HCEC 1CT (cell line): ENCODE data around the gene FKBP4.

Experiments used
- DNase-seq: peaks from one replicate; pipeline ENCODE4 v3.0.0-alpha.2; 2017

Gene FKBP4

DNA sequence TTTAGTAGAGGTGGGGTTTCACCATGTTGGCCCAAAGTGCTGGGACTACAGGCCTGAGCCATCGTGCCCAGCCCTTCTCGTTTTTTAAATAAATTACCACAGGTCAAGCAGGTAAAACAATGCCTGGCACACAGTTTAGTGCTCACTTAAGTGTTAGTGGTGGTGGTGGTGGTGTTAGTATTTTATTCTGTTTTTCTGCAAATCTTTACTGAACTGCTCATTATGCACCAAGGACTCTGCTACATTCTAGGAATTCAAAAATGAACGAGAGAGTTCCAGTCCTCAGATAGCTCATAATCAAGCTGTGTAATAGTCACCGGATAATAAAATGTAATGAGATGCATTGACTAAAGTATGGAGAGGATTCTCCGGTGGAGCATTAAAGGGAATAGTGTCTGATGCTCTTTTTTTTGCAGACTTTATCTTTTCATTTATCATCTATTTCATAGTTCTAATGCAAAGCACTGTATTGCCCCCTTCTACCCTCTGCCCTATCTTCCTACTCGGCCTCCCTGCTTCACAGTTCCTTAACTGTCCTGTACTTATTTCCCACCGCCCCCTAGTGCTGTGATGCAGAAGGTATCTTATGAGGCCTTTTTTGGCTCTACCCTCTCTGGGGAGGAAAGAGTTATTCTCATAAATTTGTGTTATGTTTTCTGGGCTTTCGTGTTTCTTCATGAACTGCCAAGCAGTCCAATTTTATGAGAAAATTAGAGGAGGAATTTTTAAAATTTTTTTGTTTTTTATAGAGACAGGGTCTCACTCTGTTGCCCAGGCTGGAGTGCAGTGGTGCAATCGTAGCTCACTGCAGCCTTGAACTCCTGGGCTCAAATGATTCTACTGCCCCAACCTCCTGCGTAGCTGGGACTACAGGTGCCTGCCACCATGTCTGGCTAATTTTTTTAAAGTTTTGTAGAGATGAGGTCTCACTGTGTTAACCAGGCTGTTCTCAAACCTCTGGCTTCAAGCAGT, 18.7 kb downstream of the FKBP4 start:
- peak; percentile 65 for DNase-seq

DNA sequence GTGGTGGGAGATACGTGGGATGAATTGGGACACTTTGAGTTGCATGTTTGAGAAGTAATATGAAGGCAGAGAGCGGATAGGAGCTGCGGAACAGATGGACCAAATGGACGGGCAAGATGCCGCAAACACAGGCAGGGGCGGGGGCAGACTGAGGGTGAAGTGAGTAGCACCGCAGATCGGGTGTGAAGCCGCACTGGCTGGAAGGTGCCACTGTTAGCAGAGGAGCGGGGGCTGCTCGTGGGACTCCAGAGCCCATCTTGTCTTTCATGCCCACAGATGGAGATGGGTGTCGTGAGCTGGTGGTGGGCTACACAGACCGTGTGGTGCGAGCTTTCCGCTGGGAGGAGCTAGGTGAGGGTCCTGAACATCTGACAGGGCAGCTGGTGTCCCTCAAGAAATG, 25.0 kb downstream of the FKBP4 start:
- no peak for DNase-seq

DNA sequence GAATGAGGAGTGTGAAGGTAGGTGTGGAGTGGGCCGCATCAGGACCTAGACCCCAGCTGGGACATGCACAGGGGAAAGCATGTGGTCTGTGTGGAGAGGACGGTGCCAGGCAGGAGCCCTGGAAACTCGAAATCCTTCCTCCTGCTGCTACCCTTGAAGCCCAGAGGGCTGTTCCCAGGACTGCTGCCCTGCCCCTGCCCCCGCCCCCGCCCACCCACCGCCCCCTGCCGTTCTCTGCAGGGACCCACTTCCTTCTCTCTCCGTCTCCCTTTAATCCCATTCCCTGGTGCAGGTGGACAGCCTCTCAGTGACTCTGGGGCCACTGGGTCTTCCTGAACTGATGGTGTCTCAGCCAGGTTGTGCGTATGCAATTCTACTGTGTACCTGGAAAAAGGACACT, 25.7 kb downstream of the FKBP4 start:
- DNase-seq = no peak

DNA sequence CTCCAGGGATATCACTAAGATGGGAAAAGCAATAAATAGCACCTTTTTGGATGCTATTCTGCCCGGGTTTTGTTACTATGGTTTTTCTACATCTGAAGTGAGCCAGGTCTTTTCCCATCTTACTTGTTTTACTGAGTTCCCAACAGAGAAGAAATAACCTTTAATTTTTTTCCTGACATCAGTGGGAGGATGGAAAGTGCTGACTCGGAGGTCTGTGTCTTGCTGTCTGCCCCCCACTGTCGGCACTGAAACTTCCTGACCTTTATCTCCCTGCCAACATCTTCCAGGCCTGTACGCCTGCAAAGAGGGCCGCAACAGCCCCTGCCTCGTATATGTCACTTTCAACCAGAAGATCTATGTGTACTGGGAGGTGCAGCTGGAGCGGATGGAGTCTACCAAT, 28.7 kb downstream of the FKBP4 start:
- DNase-seq = no peak

DNA sequence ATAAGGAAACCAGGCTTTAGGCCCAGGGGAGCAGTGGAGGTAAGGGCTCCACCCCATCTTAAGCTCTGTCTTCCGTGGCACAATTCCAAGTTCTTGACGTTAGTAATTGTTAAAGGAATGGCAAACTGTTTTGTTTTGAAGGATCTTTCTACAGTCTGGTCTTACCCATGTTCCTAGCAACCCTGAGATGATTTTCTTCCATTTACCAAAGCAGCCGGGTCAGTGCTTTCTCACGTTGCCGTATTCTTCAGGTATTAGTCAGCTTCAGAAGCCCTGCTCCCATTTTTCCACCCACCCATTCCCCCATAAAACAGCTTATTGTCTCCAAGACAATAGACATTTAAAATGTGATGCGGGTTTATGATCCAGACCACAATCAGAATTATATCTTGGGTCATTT, 29.8 kb downstream of the FKBP4 start:
- no peak for DNase-seq

DNA sequence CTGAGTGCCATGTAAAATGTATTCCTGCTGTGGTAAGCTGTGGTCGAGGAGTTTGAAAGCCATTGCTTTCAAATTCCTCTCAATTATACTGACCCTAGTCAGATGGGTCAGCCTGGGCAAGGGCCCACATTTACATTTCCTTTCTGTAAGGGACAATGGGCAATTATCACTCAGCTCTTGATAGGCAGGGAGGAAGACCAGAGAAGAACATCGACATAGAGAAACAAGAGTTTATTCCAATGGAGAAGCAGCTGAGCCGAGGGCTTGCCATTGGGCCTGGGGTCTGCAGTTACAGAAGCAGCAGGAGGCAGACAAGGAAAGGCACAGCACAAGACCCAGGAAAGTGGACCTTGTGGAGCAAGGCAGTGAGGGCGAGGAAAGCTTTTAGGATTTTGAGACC, 30.4 kb downstream of the FKBP4 start:
- no peak for DNase-seq

DNA sequence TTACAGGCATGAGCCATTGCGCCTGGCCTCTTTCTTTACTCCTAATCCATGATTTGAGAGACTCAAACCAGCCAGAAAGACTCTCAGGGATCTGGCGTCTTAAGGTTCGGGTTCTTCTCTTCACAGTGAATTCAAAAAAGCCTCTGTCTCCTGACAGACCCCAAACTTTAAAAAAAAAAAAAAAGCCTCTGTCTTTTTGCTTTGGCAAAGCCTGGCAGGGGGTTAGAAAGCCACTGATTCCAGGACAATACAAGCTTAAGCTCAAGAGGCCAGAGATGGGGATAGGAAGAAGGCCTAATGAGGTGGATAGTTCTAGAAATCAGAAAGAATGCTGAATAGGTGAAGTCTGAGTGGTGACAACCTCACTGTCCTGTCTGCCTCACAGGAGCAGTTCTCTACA, 31.3 kb downstream of the FKBP4 start:
- no peak for DNase-seq

DNA sequence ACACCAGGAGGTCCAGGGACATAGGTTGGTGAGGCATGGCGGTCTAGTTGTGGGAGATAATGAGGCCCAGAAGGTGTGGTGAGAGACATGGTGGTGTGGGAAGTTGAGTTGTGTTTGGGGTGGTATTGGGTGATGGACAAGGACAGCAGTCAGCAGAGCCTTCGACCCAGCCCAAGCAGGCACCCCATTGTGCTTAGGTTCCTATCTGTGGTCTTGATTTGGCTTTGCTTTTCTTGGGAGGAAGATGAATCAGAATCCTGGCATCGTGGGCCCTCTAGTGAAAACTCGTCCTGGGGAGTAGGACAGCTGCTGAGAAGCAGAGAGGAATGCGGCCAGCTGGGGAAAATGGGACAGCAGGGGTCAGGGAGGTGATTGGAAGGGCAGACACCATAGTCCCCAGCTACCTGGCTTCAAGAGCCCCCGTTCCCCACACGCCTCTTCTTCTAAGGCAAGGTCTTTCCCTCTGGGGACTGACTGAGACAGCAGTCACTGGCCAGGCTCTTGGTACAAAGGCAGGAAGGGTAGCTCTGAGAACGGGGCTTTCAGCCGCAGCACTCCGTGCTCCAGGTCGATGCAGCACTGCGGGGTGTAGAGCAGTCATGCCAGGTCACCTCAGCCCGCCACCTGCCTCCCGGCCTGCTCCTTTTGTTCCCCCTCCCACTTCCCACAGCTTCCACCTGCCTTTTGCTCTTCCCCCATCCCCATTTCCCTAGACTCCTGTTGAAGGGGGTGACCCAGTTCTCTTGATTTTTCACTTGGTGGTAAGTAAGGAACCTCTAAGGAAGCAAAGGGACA, 32.1 kb downstream of the FKBP4 start:
- no peak for DNase-seq

DNA sequence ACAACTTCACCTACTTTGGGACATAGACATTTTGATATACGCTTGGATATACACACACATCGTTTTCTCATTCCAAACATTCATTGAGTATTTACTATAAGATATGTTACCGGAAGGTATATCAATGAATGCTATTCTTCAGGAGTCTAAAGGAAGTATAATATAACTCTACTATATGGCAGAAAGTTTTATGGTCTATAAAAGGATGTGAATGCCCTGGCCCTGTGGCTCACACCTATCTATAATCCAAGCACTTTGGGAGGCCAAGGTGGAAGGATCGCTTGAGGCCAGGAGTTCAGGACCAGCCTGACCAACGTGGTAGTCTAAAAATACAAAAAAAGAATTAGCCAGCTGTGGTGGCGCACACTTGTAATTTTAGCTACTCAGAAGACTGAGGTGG, 34.5 kb downstream of the FKBP4 start:
- DNase-seq = no peak

DNA sequence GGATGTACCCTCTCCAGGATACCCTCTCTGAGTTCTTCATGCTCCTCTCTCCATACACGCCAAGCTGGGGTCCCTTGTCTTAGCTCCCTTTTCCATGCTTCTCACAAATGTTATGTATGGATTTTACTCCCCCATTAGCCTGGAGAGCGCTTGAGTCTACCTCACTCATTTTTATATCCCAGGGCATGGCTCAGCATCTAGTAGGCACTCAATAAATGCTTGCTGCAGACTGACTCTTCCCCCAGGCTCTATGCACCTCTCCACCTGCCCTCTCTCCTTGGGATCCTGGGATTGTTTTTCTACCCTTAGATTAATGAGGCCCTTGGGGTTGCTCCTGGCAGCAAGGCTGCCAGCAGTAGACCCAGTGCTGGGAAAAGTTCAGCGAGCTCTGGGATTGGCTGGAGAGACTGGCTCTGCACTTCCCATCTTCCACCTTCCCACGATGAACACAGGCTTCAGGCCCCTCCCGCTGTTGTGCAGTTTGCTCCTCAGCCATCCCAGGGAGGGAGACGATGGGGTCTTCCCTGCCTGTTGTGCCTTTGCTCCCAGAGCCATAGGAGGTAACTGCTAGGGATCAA, 37.9 kb downstream of the FKBP4 start:
- no peak for DNase-seq

DNA sequence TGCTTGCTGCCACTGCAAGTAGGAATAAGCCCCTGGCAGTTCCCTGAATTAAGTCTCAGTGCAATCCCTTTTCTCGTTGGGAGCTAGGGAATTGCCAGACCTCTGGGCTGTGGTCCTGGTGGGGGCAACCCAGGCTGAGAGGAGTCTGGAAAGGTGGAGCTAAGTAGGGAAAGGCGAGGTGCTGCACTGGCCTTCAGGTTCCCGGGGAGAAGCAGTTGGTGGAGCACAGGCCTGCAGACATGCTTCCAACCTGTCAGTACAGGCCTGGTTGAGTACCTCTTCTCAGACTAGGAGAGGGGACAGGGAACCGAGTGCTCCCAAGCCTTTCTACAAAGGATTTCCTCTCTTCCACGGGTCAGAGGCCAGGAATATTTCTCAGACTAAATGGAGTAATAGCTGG, 38.6 kb downstream of the FKBP4 start:
- no peak for DNase-seq

DNA sequence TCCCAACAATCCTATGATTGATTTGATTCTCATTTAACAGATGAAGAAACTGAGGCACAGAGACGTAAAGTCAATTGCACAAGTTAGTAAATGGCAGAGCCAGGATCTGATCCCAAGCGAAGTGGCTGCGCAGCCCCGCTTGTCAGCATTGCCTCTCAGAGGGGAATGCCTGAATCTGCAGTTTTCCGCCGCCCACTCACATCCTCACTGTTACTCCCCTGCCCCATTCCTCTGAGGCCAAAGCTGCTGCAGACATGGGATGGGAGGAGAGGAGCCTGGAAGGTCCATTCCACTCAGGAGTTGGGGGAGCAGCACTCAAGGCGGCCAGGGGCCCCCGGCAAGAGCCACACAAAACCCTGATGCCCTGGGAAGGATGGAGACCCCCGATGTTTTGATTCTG, 39.0 kb downstream of the FKBP4 start:
- no peak for DNase-seq

DNA sequence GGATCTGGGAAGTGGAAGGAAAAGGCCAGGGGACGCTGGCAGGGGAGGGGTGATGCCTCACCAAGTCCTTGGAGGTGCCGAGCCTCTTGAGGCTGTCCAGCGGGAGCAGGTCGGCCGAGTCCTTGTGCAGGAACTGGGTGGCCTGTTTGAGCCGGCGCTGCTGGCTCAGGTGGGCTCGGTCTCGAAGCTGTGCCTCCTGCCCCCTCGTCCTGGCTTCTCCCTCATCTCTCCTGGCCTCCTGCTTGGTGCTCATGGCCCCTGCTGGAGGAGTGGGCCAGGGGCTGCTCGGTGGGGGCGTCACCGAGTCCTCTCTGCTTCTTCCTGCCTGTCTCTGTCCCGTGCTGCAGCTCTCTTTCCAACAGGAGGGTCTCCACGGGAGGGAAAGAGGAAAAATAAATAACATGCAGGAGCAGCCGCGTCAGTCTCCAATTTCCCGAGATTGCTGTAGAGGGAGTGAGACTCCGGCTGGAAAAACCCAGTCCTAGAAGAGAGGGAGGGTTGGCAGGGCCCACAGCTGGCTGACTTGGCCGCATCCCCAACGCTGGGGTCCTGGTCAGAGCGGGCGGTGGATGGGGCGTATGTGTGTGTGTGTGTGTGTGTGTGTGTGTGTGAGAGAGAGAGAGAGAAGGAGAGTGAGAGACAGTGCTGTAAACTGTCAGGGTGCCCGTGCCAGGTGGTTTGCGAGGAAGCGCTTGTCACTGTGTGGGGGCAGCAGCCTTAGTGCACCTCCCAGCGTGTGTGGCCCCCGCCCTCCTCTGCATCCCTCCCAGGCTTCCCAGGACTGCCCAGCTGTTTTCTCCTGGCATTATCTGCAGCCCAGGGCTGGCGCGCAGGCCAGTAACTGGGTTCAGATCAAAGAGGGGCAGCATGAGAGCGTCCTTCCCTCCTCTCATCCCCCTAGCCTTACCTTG, 40.1 kb downstream of the FKBP4 start, which contains the start of gene NRIP2:
Gene NRIP2 (minus strand): TSS at position 455 of the 911 bp plus-strand sequence. CDS start 52 bp downstream, at position 403.
- DNase-seq = peak; percentile 13

DNA sequence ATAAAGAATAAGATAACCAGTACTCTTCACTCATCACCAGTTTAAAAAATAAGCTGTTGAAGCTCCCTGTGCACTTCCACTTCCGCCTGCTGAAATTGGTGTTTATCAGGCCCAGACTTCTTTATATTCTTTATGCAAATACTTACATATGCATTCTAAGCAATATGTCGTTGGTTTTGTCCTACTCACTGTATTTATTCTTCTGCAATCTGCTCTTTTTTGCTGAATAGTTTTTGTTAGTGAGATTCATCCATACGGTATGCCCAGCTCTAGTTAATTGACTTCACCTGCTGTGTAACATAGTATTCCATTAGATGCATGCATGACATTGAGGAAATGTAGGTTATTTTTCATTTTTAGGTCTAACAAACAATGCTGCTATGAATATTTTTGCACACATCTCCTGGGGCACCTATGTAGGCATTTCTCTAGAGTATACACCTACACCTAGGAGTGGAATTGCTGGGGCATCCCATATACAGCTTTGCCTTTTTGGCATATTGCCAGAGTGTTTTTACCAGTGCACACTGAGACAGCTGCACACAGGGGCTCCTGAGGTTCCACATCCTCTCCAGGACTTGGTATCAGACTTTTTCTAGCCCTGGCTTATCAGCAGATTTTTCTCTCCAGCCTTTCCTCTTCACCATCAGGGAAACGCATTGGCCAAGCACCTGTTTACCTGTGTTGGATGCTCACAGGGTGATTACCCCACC, 41.1 kb downstream of the FKBP4 start:
- no peak for DNase-seq

DNA sequence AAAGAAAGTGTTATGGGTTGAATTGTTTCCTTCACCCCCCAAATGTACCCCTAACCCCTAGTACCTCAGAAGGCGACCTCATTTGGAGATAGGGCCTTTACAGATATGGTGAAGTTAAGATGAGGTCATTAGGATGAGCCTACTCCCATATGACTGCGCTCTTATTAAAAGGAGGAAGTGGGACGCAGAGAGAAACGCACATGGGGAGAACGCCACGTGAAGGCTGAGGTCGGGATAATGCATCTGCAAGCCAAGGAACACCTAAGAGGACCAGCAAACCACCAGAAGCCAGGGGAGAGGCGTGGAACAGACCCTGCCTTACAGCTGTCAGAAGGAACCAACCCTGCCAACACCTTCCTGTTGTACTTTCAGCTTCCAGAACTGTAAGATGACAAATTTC, 41.8 kb downstream of the FKBP4 start:
- no peak for DNase-seq

DNA sequence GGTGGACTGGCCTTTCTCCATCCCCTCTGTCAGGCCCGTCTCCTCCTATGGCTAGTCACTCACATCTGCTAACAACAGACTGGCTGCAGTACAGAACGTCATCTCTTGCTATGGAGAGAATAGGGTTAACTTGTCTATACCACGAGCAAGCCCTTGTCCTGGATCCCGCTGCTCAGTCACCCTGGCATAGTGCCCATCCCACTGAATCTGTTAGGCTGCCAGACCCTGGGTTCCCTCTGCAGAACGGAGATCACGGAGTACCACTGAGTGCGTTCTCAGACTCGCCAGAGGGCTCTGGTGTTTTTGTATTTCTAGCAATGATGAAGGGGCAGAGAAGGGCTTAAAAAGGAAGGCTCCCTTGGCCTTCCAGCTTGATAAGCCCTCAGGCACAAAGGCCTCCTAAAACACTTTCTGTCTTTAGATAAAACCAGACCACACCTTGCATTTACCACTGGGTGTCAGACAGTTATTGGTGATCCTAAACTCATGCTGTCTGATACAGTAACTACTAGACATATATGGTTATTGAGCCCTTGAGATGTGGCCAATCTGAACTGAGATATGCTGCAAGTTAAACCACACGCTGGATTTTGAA, 46.4 kb downstream of the FKBP4 start:
- no peak for DNase-seq

DNA sequence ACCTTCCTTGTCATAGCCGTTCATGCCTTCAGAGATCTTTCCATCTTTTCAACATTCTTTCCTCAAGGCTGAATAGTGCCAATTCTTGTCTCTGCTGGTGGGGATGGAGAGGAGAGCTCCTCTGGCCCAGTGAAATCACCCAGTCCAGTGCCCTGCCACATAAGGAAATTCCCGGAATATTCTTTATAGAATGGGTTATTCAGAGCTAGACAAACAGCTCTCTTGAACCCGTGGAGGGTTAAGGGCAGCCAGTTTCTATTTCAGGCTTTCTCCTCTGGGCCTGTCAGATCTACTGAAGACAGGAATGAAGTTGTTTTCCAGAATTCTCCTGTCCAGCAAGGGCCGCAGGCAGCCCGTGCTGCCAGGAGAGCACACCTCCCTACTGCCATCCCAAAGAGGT, 48.2 kb downstream of the FKBP4 start:
- no peak for DNase-seq

DNA sequence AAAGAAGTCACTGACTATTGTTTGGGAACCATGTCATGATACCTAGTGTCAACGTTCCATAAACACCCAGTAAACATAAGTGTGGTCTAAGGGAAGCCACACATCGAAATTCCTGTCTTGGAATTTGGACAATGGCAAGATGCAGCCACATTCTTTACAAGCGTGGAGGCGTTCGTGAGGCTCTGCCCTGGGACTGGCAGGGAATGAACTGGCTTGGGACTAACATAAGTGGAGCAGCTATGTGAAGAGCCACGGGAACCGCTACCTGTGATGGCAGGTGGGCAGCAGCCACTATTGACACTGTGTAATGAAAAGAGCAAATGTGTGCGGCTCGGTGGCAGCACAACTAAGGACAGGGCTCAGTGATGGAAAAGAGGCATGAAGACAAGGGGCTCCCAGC, 50.0 kb downstream of the FKBP4 start:
- DNase-seq = no peak

DNA sequence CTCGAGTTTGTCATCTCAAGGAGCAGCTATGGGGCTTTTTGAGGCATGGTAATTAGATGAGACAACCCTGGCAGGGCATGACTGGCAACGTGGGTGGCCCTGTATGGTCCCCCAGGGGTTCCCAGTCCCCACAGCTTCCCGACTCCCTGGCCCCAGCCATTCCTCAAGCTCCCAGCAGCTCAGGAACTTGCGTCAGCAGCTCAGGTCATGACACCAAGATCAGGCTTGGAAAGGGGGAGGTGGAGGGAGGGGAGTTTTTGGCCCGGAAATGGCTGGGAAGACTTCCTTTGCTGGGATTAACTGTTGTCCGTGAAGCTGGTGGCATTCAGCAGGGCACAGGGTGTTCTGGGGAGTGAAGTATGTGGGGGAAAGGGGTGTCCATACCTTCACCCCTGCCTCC, 50.5 kb downstream of the FKBP4 start:
- DNase-seq = peak; percentile 69

DNA sequence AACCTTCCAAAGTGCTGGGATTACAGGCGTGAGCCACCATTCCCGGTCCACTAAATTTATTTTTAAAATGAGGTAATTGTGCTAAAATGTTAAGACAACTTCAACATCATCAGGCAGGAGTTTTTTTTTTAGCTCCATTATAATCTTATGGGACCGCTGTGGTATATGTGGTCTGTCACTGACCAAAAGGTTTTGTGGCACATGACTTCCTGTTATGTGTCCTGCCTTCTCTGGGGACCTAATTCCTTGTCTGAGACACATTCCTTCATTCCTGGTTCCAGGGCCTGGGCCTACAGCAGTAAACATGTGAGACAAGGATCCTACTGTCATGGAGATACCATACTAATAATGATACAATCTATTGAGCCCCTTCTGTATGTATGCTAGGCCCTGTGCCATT, 57.2 kb downstream of the FKBP4 start:
- no peak for DNase-seq

DNA sequence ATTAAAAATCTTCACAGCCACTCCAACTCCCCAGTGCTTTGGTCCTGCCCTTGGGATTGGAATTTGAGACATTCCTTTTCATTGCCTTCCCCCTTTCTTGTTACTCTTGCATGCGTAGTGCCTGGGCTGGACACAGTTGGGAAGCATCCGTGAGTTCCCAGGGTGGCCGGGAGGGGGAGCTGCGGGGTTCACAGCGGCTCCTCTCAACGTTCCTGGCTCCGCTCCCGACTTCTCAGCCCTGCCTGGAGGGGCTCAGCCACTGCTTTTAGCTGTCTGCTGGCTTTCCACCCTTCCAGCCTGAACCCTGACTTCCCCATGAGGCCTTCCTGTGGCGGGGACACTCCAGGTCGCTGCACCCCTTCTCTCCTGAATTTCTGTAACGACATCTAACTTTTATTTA, 58.9 kb downstream of the FKBP4 start:
- peak; percentile 71 for DNase-seq
